Stimulated activated CD8-positive, alpha-beta memory T cell treated with anti-CD3 and anti-CD28 coated beads, Interleukin-7, amount 100 ng/mL, for 24 hours (primary cell): ENCODE data around the gene DND1.
"Not testable (repeated sequence)": the region's sequence is repeated elsewhere in the genome, so short reads cannot be mapped to it uniquely, and the experiment has no call there.

Source experiments
- DNase-seq: peaks from one replicate; pipeline ENCODE4 v3.0.0-alpha.2; 2020; ENCODE audit warnings: low read depth

Gene DND1

GRCh38 chr5:140672455-140673186 is 755 bp downstream of the DND1 start:
- DNase-seq: no peak

- DNase-seq: no peak
Measured at GRCh38 chr5:140671472-140672125, 1.8 kb downstream of the DND1 start.

- not testable (repeated sequence) for DNase-seq
Measured at GRCh38 chr5:140671035-140671434, 2.3 kb downstream of the DND1 start.

GRCh38 chr5:140664359-140665119 is 8.8 kb downstream of the DND1 start, which contains the start of gene WDR55:
TSS of gene WDR55 (plus strand) at chr5:140664904. CDS start at chr5:140664913, 9 bp downstream.
- peak; percentile 92 for DNase-seq

GRCh38 chr5:140664030-140664358 is 9.4 kb downstream of the DND1 start:
- DNase-seq: no peak

GRCh38 chr5:140660371-140660770 is 13.0 kb downstream of the DND1 start:
- DNase-seq: not testable (repeated sequence)

- DNase-seq: no peak
Measured at GRCh38 chr5:140658870-140659269, 14.5 kb downstream of the DND1 start.

GRCh38 chr5:140647042-140647419 is 26.3 kb downstream of the DND1 start:
- no peak for DNase-seq

GRCh38 chr5:140642718-140643117 is 30.7 kb downstream of the DND1 start:
- DNase-seq: no peak

- no peak for DNase-seq
Measured at GRCh38 chr5:140641716-140642115, 31.7 kb downstream of the DND1 start.

- DNase-seq: peak; percentile 96
Measured at GRCh38 chr5:140639148-140639981, 34.0 kb downstream of the DND1 start, which contains the start of gene TMCO6. TSS of gene TMCO6 (plus strand) at chr5:140639451. CDS start at chr5:140639528, 77 bp downstream.

- not testable (repeated sequence) for DNase-seq
Measured at GRCh38 chr5:140638898-140639147, 34.6 kb downstream of the DND1 start.

- DNase-seq: no peak
Measured at GRCh38 chr5:140637371-140638100, 35.8 kb downstream of the DND1 start.

- DNase-seq: no peak
Measured at GRCh38 chr5:140635291-140636257, 37.8 kb downstream of the DND1 start.

GRCh38 chr5:140634103-140634502 is 39.3 kb downstream of the DND1 start:
- no peak for DNase-seq

GRCh38 chr5:140633501-140633900 is 39.9 kb downstream of the DND1 start:
- DNase-seq: no peak

GRCh38 chr5:140633021-140633471 is 40.3 kb downstream of the DND1 start, which contains the start of gene CD14:
TSS of gene CD14 (minus strand) at chr5:140633175. CDS start at chr5:140633071, 104 bp downstream.
- no peak for DNase-seq

GRCh38 chr5:140632366-140633020 is 40.9 kb downstream of the DND1 start:
- DNase-seq: peak; percentile 5

- DNase-seq: no peak
Measured at GRCh38 chr5:140631831-140632365, 41.5 kb downstream of the DND1 start.
